C4-2B (cell line): ENCODE data around the gene UBXN6.

Source experiments
- H3K27ac ChIP-seq: fragments of 450-650 bp; 2 replicates; pipeline ENCODE4 v1.5.1; 2017
- CTCF ChIP-seq: fragments of 450-650 bp; conservative IDR thresholded peaks from 2 replicates; pipeline ENCODE4 v1.5.1; 2017; ENCODE audit warnings: mild to moderate bottlenecking
- ZFX ChIP-seq: fragments of 450-650 bp; IDR thresholded peaks from 2 replicates; pipeline ENCODE4 v1.6.1; 2017

Gene UBXN6

GRCh38 chr19:4439243-4439642, 18.4 kb downstream of the UBXN6 start:
- TF ChIP-seq ZFX, result no peak
- TF ChIP-seq CTCF, result no peak
- H3K27ac ChIP-seq, result no peak overlapping the region

- TF ChIP-seq CTCF (no peak), ZFX (no peak)
- no peak overlapping the region for H3K27ac ChIP-seq
Measured at GRCh38 chr19:4437103-4437502, 20.5 kb downstream of the UBXN6 start.

GRCh38 chr19:4436231-4436630, 21.4 kb downstream of the UBXN6 start:
- TF ChIP-seq CTCF, result no peak
- no peak for TF ChIP-seq ZFX

GRCh38 chr19:4434391-4434790, 23.2 kb downstream of the UBXN6 start:
- H3K27ac ChIP-seq, result no peak overlapping the region
- TF ChIP-seq CTCF (no peak), ZFX (no peak)

More at GRCh38 chr19:4436231-4436630, 21.4 kb downstream of the UBXN6 start:
- no peak overlapping the region for H3K27ac ChIP-seq

GRCh38 chr19:4432918-4433506, 24.6 kb downstream of the UBXN6 start:
- H3K27ac ChIP-seq, result no peak overlapping the region
- no peak for TF ChIP-seq ZFX
- TF ChIP-seq CTCF, result no peak

GRCh38 chr19:4431808-4432674, 25.6 kb downstream of the UBXN6 start:
- H3K27ac ChIP-seq, result no peak overlapping the region
- TF ChIP-seq CTCF (no peak), ZFX (no peak)

- H3K27ac ChIP-seq, result no peak overlapping the region
- TF ChIP-seq ZFX (no peak), CTCF (no peak)
Measured at GRCh38 chr19:4431296-4431695, 26.3 kb downstream of the UBXN6 start.
